OCI-M1 (cell line): ENCODE data around the gene NRXN3.
A peak's percentile ranks its signal among the peaks of the same experiment; 100 is the strongest.

Experiments used
- DNase-seq: peaks from one replicate; lab custom pipeline; 2025; lab: John Stamatoyannopoulos, UW

NRXN3 gene

DNA sequence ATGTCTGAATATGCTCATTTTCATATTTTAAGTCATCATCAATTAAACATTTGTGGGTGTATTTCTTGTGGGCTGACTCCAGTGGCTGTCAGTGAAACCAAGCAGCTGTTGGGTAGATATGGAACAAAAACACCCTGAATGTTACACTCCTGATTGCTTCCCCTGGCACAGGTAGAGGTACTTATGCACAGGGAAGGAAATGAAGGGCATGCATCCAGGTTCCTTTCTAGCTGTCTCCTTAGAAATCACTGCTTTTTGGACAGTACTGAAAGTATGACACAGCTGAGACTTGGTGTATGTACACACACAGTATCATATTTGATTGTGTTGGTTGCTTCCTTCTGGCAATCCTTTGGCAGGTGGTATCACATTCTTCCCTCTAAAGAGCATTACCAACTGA lies 1034.4 kb downstream of the NRXN3 start:
- DNase-seq: no peak

DNA sequence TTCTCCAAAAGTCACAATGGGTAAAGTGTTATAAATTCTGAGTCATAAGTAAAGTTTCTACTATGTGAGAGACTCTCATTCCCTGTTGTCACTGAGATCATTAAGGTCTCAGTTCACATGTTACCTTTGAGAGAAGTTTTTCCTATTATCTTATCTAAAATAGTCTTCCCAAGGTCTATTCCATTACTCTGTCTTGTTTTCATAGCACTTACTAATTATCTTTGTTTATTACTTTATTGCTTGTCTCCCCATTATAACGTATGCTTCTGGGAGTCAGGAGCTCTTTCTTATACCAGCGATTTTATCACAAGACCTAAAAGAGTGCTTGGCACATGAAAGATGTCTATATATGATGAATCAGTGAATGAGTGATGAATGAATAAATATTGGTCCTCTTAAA lies 1039.2 kb downstream of the NRXN3 start:
- no peak for DNase-seq

DNA sequence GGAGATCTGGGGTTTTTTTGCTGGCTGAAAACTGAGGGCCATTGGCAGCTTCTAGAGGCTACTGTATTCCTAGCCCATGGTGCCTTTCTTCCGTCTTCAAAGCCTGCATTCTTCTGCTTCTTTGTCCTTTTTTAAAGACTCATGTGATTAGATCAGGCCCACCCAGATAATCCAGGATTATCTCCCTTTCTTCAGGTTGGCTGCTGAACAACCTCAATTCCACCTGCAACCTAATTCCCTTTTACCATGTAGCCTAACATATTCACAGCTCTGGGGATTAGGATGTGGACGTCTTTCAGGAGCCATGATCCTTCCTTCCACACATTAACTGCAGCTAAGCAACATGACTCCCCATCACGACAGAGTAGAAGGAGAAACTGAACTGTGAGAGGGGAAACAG lies 1055.6 kb downstream of the NRXN3 start:
- DNase-seq: no peak

DNA sequence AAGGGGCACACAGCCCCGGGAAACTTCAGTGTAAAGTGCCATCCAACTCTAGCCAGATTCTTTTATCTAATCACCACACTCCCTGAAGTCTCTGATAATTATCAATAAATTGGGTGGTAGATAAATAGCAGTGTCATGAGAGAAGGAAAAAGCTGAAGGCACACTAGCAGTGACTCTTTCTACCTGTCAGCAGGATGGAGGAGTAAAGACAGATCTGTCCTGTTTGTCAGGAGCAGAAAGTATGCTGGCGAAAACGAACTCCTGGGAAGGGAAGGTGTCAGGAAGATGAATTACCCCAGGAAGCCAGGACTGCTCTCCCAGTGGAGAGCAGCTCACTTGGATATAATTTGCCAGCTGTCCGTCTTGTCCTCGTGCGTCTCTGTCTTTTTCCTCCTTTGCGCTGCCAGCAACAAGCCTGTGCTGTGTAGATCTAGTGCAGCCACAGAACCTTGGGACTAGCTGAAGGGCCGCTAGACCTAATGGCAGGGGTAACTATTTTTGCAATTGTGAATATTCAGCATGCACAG lies 1059.3 kb downstream of the NRXN3 start:
- no peak for DNase-seq

DNA sequence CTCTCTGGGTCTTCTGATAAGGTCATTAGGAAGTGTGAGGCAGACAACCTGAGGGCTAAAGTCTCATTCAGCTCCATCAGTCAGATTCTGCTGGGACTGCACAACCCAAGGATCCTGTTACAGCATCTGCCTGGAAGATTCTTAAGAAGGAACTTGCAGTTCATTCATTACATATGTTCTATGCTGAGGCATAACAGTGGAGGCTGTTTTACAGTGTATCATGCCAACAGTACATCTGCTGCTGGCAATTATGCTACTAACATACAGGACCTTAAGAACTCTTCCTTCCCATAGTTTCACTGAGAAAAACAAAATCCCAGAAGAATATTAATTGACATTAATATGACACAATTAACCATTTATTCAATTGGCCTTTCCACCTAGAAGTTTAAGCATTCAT lies 1072.5 kb downstream of the NRXN3 start:
- DNase-seq: no peak

DNA sequence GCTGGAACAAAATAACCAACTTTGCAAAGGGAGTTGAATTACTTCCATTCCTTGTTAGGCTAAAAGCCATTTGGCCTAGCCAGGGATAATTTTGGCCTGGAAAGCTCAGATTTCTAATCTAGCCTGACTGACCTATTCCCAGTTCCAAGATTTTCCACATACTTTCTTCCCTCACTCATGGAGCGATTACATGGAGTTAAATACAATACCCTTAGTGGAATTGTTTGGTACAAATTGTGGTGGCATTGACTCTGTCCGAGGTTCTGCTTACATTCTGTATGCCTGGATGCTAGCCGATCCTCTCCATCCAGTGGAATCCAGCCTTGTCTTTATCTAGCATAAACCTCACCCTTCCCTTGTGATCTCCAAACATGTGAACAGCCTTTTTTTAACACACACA lies 1076.0 kb downstream of the NRXN3 start:
- DNase-seq: no peak

DNA sequence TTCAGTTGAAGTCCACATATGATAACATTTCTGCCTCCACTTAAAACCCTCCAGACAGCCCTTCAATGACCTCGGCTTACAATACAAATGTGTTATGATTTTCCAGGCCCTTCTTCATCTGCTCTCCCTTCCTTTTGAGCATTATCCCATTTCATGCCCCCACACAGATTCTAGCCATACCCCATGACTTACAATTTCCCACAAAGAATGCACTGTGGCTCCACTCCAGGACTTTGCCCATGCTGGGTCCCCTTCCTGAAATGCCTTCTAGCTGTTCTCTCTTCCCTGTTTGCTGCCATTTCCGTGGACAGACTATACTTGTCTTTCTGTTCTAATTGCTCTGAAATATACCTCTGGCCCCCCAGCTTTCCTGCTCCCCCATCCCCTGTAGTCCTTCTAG lies 1078.0 kb downstream of the NRXN3 start:
- no peak for DNase-seq

DNA sequence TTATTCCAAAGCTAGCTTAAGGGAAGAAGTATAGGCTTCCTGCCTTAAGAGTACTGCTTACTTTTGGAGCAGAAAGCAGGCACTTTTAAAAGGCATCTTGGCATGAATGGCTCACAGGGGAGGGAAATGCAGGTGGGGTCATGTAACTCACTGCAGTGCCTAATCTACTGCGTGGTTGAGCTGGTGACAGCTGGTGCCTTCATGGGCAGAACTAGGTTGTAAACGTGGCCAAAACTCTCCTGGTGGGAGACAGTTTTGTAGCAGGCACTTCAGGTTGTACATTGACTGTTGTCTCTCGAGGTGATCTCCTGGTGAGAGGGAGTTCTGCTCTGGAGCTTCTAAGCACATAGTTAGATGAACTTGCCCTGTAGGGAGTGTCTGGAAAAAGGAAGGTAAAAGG lies 1078.6 kb downstream of the NRXN3 start:
- no peak for DNase-seq

DNA sequence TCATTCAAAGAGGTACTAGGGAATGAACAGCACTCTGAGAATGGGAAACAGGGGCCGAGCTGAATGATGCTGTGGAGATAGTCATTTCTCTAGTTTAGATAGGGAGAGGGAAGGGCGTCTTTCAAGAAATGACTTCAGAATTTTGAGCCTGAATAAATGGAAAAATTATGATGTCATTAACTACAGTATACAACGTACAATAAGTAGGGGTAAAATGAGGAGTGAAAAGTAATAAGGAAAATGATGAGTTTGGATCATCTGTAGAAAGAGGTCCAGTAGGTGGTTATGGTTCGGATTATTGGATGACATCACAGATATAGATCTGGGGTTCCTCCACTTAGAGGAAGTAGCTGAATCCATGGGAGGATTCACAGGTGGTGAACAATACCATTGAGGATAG lies 1081.1 kb downstream of the NRXN3 start:
- no peak for DNase-seq

DNA sequence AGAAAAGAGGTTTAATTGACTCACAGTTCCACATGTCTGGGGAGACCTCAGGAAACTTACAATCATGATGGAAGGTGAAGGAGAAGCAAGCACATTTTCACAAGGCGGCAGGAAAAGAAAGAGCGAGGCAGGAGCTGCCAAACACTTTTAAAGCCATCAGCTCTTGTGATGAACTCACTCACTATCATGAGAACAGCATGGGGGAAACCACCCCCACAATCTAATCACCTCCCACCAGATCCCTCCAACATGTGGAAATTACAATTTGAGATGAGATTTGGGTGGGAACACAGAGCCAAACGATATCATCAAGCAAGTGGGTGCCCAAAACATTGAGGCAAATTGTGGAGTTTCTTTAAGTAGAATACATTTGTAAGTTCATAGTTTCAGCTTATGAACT lies 1083.4 kb downstream of the NRXN3 start:
- DNase-seq: no peak

DNA sequence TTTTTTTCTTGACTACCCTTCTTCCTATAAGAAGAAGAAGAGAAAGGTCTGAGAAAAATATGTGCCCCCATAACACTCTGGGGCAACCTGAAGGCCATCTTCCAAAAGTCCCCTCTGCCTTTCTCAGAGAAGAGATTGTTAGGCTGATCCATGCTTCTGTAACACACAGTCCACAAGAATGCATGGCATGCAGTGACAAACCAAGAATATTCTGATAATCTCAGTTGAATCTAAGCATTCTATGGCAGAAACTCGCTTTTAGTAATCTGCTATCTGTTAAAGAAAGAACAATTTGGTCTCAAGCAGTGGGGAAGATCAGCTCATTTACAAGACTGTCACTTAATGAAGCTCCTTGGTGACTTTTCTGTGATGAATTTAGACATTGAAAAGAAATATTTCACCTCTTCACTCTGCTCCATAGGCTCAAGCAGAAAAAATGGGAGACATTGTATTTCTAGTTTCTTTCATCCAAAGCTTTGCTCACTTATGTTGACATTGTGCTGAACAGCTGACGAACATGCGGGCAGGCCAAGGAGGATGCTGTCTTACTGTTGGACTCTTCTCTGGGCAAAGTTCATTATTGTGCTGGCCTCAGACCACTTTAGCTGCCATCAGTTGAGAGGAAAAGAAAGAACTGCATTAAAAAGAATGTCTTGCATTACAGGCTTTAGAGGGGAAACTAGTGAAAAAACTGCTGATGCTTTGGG lies 1084.0 kb downstream of the NRXN3 start:
- no peak for DNase-seq

DNA sequence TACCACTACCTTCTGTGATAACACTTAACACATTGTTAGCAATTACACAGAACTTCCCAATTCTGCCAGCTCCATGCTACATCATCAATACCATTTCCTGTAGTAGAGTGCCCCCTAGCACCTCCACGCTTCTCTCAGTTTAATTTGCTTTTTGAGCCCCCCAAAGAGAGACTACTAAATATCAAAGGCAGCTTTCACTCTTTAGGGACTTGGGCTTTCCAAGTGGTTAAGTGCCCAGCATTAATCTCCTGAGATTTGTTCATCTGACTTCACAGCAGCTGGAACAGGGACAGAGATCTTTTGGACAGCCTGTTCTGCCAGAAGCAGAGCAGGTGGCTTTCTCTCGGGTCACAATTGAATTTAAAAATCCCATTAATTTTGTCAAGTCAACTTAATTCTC lies 1086.2 kb downstream of the NRXN3 start:
- DNase-seq: peak; percentile 1

DNA sequence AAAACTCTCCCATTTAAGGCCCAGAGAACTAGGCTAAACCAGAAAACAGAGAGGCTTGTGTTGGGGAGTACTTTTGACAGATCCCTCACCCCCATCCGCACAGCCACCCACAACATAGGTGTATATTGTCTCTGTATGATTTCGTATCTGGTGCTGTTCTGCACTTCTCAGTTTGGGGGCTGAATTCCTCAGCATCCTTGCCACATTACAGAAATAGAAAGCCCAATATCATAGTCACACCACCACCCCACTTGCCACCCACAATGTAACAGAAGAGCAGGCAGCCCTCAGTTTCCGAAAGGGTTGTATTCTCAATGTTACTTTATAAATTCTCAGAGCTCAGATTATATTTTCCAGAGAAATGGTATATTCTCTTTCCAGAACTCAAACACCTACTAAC lies 1090.2 kb downstream of the NRXN3 start:
- DNase-seq: no peak

DNA sequence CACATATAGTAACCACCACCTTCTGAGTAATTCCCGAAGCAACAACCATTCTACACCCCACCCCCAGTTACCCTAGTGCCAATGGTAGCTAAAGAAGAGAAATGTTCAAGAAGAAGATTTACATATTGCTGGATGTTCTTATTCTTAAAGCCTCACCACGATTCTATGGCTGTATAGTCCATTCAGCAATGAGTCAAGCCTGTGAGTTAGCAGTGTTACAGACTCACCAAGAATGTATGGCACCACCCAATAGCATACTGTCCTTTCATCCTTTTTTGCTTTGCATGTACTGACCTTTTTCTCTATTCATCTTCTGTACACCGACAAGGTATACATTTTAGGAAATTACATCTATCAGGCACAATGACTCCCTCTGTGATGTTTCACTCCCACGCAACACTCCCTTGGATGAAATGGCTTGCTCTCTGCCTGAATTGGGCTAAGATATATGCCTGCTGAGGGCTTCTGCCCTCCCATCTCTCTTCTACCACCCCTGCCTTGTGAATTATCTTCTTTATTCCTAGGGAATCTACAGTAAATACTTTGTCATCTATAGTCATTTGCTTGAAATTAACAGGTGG lies 1095.3 kb downstream of the NRXN3 start:
- no peak for DNase-seq

DNA sequence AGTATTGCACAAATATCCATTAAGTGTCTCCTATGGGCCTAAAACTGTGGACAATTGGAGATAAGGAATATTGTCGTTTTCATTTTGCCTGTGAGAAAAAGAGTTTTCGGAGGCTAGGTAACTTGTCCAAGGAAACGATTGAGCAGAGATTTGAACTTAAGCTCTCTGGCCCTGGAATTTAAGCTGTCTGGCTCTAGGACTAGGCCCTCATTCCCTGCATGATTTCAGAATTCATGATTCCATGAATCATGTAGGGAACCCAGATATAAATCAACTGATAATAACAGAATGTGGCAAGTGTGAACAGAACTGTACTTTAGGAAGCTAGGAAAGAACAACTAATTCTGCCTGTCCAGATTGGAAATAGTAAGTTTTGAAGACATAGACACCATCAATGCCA lies 1100.2 kb downstream of the NRXN3 start:
- DNase-seq: no peak

DNA sequence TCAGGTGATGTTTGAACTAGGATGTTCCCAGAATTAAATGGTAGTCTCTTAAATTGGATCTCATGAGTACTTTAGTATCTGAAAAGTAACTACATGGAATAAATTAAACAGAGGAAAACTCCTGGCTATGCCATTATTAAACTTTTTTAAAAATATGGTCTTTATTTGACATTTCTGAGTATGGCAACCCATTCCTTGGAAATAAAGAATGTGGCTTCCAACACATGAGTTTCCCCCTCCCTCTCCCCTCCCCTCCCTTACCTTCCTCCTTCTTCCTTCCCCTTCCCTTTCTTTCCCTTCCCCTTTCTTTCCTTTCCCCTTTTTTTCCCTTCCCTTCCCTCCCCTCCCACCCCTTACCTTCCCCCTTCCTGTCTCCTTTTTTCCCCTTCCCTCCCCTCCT lies 1100.9 kb downstream of the NRXN3 start:
- no peak for DNase-seq

DNA sequence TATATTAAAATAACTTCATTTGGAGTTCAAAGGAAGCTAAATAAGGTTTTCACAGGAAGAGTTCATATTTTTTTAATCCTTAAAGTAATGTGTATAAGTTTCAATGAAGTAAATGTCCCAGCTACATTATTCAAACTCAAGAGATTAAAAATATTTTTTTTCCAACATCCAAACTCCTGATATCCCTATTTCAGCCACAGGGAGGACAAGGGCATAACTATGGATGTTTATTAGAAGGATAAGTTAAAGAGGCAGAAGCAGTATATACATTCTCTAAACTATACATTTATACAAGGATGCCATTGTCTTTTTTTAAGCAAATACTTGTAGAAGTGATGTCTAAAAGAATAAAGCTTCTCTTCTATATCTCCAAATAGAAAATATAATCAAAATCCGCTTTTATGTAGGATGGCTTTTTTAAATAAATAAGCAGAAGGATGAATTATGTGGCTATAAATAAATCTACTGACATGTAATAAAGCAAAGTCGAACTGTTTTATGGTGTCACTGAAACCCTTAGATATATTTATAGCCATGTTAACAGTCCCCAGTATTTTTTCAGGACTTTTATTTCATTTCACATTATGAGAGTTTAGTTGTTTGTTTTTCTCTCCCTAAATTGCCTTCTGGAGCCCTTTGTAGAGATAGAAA lies 1104.6 kb downstream of the NRXN3 start:
- no peak for DNase-seq

DNA sequence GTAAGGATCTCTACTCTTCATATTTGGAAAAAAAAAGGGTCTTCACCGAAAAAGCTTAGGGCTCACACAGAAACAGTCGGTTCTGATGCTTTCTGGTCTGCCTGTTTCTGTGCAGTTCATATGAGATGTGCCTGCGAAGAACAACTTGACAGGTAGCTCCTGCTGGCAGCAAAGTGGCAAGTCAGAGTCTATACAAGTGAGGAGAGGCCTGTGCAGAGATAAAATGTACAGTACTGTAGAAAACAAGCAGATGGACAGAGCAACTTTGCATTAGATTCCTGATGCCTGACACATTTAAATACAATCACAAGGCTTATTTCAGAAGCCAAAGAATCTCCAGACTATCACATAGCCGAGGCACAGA lies 1105.1 kb downstream of the NRXN3 start:
- no peak for DNase-seq

DNA sequence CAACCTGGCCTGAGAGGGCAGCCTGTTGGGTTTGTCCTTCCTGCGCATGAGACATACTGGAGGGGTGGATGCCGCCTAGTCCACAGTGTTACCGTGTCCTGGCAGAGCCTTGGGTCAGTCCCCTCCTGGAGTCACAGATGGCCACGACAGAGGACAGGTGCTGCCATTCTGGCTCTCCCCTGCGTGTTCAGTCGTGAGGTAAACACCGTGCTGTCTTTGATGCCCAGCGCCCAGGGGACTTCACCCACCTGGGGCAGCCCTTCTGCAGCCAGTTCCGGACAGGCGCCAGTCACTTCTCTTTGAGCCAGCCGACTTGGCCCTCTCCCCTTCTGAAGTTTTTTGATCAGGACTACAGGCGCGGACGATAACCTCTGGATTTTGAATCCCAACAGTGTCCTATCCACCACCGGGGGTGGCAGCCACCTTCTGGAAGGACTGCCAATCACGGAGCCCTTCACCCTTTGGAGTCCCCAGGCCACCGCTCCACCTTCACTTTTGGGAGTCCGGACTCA lies 1108.2 kb downstream of the NRXN3 start:
- no peak for DNase-seq

DNA sequence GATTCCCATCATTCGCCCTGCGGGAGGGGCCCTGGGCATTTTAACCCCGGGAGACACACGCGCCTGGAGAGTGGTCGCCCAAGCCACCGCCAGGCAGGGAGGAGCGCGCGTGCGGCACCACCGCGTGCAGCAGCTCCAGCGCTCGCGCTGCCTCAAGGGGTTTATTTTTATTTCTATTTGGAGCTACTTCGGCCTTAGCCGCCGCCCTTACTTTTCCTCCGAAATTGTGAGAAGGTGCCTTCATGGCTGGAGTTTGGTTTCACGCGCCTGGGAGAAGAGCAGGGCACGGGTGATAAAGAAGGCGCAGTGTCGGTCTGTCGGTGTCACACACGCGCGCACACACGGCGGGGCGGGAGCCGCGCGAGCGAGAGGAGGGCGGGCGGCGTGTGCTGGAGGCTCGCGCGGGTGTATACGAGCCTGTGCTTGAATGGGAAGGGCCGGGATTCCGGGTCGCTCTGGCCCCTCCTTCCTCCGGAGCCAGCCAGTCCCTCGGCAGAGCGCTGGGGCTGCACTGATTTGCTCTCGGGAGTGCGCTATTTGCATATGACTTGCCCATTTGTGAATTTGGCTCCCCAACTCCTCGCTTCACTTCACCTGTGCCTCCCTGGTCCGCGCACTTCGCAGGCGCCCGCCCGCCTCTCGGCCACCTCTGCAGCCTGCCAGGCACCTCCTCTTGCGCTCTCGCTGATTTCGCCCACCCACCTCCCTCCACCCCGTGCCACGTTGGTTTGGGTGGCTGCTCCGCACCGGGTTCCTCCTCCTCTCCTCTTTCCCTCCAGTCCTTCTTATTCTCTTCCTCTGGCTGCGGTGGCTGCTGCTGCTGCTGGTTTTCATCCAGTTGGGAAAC lies 1108.8 kb downstream of the NRXN3 start:
- no peak for DNase-seq

DNA sequence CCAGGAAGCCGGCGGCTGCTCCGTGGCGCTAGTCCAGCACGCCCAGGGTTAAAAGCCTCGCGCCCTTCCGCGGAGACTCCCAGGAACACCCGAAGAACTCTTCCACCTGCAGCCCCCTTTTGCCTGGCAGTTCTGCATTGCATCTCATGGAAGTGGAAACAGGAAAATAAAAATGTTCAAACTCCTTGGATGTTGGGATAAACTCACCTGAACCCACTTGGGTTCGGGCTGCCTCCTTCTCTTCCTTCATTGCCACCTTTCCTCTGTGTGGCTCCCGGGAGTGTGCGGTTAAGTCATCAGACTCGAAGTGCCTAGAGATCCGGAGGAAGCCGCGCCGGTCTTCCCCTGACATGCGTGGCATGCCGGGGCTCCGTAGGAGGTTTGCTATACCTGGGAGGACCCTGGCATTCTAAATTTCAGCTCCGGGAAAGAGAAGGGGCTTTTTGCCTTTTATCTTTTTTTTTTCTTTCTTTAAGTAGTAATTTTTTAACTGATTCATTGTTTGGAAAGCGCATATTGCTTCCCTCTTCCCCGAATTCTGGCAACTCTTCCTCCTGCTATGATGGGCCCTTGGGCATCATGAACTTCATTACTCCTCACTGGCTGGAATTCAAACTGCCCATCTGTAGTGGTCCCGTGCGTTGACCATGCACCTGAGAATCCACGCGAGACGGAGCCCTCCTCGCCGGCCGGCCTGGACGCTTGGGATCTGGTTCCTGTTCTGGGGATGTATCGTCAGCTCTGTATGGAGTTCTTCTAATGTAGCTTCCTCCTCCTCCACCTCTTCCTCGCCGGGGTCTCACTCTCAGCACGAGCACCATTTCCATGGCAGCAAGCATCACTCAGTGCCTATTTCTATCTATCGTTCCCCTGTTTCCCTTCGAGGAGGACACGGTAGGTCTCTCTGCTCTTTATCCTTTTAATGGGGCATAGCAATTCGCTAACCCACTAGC lies 1109.7 kb downstream of the NRXN3 start:
- no peak for DNase-seq
